ENCODE data around the gene ANKS6.

DNA sequence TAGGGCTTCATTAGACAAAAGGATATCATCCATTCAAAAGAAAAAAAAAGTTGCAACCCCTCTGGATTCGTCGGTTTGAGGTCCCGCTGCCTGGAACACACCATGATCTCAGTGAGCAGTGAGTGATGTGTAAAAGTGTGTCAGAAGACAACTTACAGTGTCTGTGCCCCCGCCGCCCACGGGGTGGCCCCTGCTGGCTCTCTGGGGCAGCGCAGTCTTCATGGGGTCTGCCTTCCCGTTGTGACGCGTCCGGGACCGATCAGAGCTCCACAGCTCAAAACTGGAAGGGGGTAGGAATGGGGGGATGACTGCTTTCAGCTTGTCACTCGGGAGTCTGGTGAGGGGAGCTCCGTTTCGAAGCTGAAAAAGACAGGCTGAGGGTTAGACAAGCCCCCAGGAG lies 22.6 kb downstream of the ANKS6 start:
- TF ChIP-seq POLR2A (IDR thresholded peaks at IDR 0.05): no peak
- TF ChIP-seq, protein P1, sequence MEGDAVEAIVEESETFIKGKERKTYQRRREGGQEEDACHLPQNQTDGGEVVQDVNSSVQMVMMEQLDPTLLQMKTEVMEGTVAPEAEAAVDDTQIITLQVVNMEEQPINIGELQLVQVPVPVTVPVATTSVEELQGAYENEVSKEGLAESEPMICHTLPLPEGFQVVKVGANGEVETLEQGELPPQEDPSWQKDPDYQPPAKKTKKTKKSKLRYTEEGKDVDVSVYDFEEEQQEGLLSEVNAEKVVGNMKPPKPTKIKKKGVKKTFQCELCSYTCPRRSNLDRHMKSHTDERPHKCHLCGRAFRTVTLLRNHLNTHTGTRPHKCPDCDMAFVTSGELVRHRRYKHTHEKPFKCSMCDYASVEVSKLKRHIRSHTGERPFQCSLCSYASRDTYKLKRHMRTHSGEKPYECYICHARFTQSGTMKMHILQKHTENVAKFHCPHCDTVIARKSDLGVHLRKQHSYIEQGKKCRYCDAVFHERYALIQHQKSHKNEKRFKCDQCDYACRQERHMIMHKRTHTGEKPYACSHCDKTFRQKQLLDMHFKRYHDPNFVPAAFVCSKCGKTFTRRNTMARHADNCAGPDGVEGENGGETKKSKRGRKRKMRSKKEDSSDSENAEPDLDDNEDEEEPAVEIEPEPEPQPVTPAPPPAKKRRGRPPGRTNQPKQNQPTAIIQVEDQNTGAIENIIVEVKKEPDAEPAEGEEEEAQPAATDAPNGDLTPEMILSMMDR (IDR thresholded peaks at IDR 0.05): no peak

Data from breast epithelium (tissue), 3 donors.